Retinal pigment epithelial cell (primary cell): ENCODE measurements around the gene GLCCI1.

Experiments used
- DNase-seq: peaks from one replicate; pipeline ENCODE4 v3.0.0-alpha.2; 2010; ENCODE audit warnings: low read depth
- H3K4me3 ChIP-seq: 2 replicates; pipeline ENCODE4 v1.5.1; 2011; ENCODE audit warnings: mild to moderate bottlenecking, low read length, control low read depth, moderate library complexity
- CTCF ChIP-seq: conservative IDR thresholded peaks from 2 replicates; pipeline ENCODE4 v1.5.1; 2011; ENCODE audit warnings: low read depth, low read length, control low read depth, inconsistent platforms

GLCCI1 gene

GRCh38 chr7:7996568-7996967, 28.0 kb downstream of the GLCCI1 start:
- TF ChIP-seq CTCF, result no peak
- no peak for DNase-seq
- no peak overlapping the region for H3K4me3 ChIP-seq

GRCh38 chr7:8000315-8000941, 31.8 kb downstream of the GLCCI1 start:
- TF ChIP-seq CTCF, result no peak
- no peak for DNase-seq
- no peak overlapping the region for H3K4me3 ChIP-seq

- TF ChIP-seq CTCF, result no peak
- DNase-seq, result no peak
- no peak overlapping the region for H3K4me3 ChIP-seq
These were observed 34.5 kb downstream of the GLCCI1 start for GRCh38 chr7:8003077-8003476.

GRCh38 chr7:8005279-8005678, 36.7 kb downstream of the GLCCI1 start:
- no peak for TF ChIP-seq CTCF
- no peak for DNase-seq
- H3K4me3 ChIP-seq, result no peak overlapping the region

GRCh38 chr7:8014399-8014798, 45.8 kb downstream of the GLCCI1 start:
- no peak overlapping the region for H3K4me3 ChIP-seq
- DNase-seq, result no peak
- no peak for TF ChIP-seq CTCF

- no peak for DNase-seq
- TF ChIP-seq CTCF, result no peak
- no peak overlapping the region for H3K4me3 ChIP-seq
These were observed 46.6 kb downstream of the GLCCI1 start for GRCh38 chr7:8015100-8015745.

GRCh38 chr7:8015746-8016120, 47.1 kb downstream of the GLCCI1 start:
- TF ChIP-seq CTCF, result no peak
- DNase-seq, result no peak
- H3K4me3 ChIP-seq, result no peak overlapping the region
